HG03280 (cell line): ENCODE results near the gene VDAC2.

Source experiments
- ATAC-seq: cut with Tn5 transposase; IDR thresholded peaks from one replicate; pipeline ENCODE4 v1.9.1; 2021; ENCODE audit warnings: mild to moderate bottlenecking, moderate library complexity; ENCODE audit not compliant: unreplicated experiment

Gene VDAC2

GRCh38 chr10:75246506-75246905 is 35.9 kb downstream of the VDAC2 start:
- ATAC-seq, result no peak

- no peak for ATAC-seq
These were observed 37.2 kb downstream of the VDAC2 start for GRCh38 chr10:75247797-75248196.

- ATAC-seq, result no peak
These were observed 40.3 kb downstream of the VDAC2 start for GRCh38 chr10:75250934-75251333.

- no peak for ATAC-seq
These were observed 43.0 kb downstream of the VDAC2 start for GRCh38 chr10:75253281-75254220.

- no peak for ATAC-seq
These were observed 44.1 kb downstream of the VDAC2 start for GRCh38 chr10:75254739-75255138.

GRCh38 chr10:75260990-75261389 is 50.4 kb downstream of the VDAC2 start:
- ATAC-seq, result no peak

- ATAC-seq, result no peak
These were observed 51.5 kb downstream of the VDAC2 start for GRCh38 chr10:75261813-75262705.

- ATAC-seq, result no peak
These were observed 53.2 kb downstream of the VDAC2 start for GRCh38 chr10:75263806-75264205.

- ATAC-seq, result no peak
These were observed 55.3 kb downstream of the VDAC2 start for GRCh38 chr10:75265856-75266255.

- no peak for ATAC-seq
These were observed 56.3 kb downstream of the VDAC2 start for GRCh38 chr10:75266945-75267344.

GRCh38 chr10:75269605-75270004 is 59.0 kb downstream of the VDAC2 start:
- no peak for ATAC-seq

- no peak for ATAC-seq
These were observed 61.5 kb downstream of the VDAC2 start for GRCh38 chr10:75272094-75272493.

- no peak for ATAC-seq
These were observed 62.3 kb downstream of the VDAC2 start for GRCh38 chr10:75272896-75273295.

- no peak for ATAC-seq
These were observed 65.7 kb downstream of the VDAC2 start for GRCh38 chr10:75276069-75276872.

- no peak for ATAC-seq
These were observed 69.6 kb downstream of the VDAC2 start for GRCh38 chr10:75280236-75280635.
